Right ventricle myocardium superior (tissue), 1 donor: Measurements from ENCODE around the gene EIF2AK3. TPM values are rescaled to one million over a fixed set of nuclear protein-coding genes. Genes with fewer than 3 reads are reported as not detected.
"Not testable (repeated sequence)": the region's sequence is repeated elsewhere in the genome, so short reads cannot be mapped to it uniquely, and the experiment has no call there.

Source experiments
- ATAC-seq: fragments of 200-7000 bp; cut with Tn5 transposase; one replicate; pipeline ENCODE4 v1.9.1; 2020; ENCODE audit warnings: mild to moderate bottlenecking; ENCODE audit not compliant: poor library complexity
- DNase-seq: peaks from one replicate; pipeline ENCODE4 v3.0.0-alpha.2; 2020
- intact Hi-C: fragments of 100-400 bp; cut with DNase I; formaldehyde crosslinking; loops from one replicate; pipeline ENCODE4 v1.11.2; 2022
- long read RNA-seq: library from polyadenylated mRNA; unstranded; transcript quantifications from one replicate; pipeline ENCODE4 v2.0.0, GENCODE V29; 2021
- total RNA-seq: library from RNA; stranded (reverse); fragmentation: NEBNext Ultra II Directional; extraction: Animal tissue kit (Norgen Biotek cat#: 25700); gene quantifications from one replicate; pipeline ENCODE4 v1.2.1, GENCODE V29; 2021
- donor health status: DM: no; HTN: yes; CAD: no; lungs with severe emphysema.

EIF2AK3 gene
- 4.7 TPM for total RNA-seq
- long read RNA-seq, full-length matches to known transcripts: 3 of 5 reads
- long read RNA-seq, partial matches to known transcripts: 1 of 5 reads
- long read RNA-seq, other reads (novel, unspliced or antisense): 1 of 5 reads

DNA sequence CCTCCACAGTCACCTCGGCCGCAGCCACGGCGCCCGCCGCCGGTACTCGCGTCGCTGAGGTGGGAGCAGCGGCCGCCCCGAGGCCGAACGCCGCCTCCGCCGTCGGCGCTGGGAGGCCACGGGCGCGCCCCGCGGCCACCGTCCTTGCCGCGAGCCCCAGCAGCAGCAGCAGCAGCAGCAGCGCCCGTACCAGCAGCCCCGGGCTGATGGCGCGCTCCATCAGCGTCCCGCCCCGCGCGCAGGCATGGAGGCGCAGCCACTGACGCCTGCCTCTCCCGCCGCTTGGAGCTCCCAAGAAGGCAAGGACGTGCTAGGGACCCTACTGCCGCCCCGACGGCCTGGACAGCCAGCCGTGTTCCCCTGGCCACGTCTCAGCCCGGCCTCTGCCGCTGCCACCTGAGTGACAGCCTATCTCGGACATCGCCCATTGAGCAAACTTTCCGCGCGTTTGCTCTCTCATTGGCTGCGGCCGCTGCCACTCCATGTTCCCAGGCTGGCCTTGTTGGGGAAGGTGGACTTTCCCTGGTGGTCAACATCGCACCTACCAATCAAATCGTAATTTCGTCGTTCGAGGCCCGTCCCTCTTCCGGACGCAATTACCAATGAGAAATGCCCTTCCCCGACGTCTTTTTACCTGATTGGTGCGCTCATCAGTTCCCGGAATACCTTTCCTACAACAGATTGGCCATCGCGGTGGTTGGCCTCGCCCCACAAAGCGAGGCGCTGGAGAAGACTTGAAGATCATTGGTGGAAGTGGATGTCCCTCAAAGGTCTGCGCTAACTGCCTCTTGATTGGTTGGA is at the start of gene EIF2AK3:
Gene EIF2AK3, minus strand, starts transcription at position 410 of the 801 bp plus-strand sequence. Its CDS starts 190 bp downstream, at position 220.
- intact Hi-C loops: no loop called here
- DNase-seq: peak; percentile 99
- ATAC-seq: peak; percentile 94

DNA sequence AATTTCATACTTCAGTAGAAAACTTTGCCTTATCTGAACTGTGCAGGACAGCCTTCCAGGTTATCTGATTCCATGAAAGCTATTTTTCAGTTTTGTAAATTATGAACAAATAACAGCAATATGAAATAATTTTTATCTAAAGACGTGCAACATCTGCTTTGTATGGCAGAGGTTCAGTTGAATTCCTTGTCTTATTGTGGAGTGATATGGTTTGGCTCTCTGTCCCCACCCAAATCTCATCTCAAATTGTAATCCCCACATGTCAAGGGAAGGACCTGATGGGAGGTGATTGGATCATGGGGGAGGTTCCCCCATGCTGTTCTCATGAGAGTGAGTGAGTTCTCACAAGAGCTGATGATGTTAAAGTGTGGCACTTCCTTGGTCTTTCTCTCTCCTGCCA is 46.1 kb upstream of the EIF2AK3 start:
- ATAC-seq (no peak), DNase-seq (no peak)
- intact Hi-C loops: loop anchor here (2.0 kb wide), 1 partner anchor 83 kb away; no protein-coding TSS in a partner anchor

DNA sequence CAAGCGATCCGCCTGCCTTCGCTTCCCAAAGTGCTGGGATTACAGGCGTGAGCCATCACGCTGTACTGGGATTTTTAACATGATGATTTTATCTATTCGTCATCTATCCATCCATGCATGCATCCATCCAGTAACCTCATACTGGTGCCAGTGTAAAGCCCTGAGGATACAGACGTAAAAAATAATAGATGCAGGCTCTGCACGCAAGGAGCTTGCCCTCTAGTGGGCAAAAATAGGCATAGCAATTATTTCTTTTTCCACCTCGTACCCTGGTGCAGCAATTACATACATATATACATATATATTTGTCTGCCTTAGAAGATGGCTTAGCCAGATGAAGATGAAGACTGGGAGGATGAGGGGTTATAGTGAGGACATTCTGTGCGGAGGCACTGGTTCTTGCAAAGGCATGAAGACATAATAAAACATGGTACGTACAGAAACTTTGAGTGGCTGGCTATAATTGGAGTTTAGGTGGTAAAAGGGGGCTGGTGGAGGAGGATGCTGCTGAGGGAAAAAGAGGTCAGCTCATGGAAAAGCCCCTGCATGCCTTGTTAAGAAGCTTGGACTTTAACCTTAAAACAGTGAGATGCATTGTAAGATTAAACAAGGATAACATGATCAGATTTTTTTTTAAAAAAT is 44.6 kb upstream of the EIF2AK3 start:
- intact Hi-C loops: loop anchor here (2.0 kb wide), 1 partner anchor 81 kb away; no protein-coding TSS in a partner anchor
- ATAC-seq (peak; percentile 80), DNase-seq (no peak)

DNA sequence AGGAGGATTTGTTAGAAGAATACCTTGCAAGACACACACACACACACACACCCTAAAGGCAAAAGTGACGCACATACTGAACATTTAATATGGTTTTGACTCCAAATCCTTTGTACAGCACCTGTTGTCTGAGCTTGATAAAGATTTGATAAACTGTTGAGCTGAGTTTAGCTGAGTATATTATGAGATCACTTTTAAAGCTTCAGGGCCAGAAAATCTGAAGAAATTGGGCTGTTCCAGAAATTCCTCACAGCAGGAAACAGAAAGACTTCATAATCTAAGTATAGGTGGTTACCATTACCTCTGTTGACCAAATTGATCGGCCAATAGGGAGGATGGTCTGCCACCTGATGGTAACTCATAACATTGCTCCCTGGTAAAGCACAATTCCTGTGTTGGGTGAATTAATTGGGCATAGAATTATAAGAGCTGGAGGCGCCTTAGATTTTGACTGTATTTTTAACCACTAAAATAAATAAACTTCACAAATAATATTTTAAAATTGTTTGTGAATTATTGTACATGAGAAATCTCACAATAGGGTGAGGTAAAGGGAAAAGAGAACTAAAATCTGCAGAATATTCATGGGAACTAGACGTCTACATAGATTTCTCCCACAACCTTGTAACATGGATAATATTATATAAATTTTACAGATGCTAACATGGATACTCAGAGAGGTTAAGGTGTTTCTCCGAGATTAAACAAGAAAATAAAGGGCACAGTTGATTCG is 42.4 kb upstream of the EIF2AK3 start:
- no peak for DNase-seq
- ATAC-seq: peak; percentile 69
- intact Hi-C loops: no loop called here

DNA sequence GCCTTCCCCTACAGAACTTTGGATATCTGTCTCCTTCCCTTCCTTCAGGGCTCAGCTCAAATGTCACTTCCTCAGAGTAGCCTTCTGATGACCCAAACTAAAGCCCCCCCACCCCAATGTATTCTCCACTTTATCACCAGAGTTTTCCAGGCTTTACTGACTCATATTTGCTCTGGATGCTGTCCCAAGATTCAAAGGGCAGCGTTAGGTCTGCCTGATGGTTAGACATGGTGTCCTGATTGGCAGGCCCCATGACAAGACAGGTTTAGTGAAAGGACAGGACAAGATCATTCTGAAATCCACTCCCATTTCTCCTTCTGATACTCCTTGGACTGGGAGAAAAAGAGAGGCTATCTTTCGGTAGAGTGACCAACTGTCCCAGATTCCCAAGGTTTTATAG is 41.6 kb upstream of the EIF2AK3 start:
- DNase-seq (no peak), ATAC-seq (no peak)
- intact Hi-C loops: no loop called here

DNA sequence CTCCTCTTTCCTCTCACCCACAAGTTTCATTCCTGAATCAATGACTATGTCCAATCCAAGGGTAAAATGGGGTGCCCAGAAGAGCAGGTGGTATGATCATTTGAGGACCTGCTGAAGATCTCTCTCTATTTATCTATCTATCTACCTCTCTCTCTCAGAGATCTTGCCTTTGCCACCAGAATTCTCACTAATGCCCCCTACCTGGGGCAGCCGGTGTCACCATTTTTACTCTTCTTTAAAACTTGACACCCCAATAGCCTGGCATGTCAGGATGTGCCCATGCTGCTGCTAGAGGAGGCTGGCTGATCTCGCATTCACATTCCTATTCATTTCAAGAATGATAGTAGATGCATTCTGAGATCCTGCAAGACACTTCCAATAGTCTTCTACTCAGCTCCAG is 40.0 kb upstream of the EIF2AK3 start:
- DNase-seq (no peak), ATAC-seq (no peak)
- intact Hi-C loops: loop anchor here (2.0 kb wide), 1 partner anchor 72 kb away; no protein-coding TSS in a partner anchor

DNA sequence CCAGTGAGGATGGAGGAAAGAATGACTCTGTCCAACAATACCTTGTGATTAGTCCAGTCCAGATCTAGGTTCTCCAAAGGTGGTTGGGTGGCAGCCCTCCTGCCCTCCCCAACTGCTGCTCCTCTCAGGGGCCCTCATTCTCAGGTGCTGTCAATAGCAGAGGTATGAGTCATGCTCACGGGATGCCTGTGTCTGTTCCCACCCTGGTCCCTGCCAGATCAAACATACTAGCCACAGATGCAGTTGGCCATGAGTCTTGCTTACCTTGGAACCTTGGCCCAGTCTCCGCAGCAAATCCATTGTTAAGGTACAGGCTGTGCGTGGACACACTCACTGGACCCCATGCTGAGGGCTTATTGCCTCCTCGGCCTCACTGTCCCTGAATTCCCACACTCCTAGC is 39.3 kb upstream of the EIF2AK3 start:
- no peak for DNase-seq
- intact Hi-C loops: loop anchor here (2.0 kb wide), 1 partner anchor 72 kb away; no protein-coding TSS in a partner anchor
- ATAC-seq: no peak

DNA sequence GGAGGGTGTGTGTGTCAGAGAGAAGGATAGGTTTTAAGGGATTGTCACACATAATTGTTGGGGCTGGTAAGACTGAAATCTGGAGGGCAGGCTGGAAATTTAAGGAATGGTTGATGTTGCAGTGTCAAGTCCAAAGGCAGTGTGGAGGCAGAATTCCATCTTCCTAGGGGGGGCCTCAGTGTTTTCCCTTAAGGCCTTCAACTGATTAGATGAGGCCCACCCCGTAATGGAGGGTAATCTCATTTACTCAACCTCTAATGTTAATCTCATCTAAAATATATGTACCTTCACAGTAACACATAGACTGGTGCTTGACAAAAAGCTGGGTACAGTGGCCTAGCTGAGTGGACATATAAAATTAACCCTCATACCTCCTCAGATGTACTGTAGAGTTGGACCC is 33.4 kb upstream of the EIF2AK3 start:
- ATAC-seq (no peak), DNase-seq (no peak)
- intact Hi-C loops: no loop called here

DNA sequence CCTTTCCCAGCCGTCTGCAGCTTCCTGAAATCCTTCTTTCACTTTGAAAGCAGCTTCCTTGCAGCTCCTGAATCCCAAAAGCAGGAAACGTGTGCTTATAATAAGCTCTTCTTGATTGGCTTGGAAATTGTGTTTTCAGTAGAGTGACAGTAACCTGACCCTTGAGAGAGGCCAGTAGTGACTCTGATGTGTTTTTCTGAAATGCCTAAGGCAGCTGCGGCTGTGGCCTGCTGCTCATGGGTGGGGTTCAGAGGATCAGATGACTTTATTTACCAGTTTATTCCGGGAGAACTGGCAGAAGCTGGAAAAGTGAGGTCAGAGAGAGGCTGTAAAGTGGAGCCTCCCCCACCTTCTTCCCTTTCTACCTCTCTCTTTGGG is 32.3 kb upstream of the EIF2AK3 start:
- DNase-seq (no peak), ATAC-seq (peak; percentile 85)
- intact Hi-C loops: no loop called here

DNA sequence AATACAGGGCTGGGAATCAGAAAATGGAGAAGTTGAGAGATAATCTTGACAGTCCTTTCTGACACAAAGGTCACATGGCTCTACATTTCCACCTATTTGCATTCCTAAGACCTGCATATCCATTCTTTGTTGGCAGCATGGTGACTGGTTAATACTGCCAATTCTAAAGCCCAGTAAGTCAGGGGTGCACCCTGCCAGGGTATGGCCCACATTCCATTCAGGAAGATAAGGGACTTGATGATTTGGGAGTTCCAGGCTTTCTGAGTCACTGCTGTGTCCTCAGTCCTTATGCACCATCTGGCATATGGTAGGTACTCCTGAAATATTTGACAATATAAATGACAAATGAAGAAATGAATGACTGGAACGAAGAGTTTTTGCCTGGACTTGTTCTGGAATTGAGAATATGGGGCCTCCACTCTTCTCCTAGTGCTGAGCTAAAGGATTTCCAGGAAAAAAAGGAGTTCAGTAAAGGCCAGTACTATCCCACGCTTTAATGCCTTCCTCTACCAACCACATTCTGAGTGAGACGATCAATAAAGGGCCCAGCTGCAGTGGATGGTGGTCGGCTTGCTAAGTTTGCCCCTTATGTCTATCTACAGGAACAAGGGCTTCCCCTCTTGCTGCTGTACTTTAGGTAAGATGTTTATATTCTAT is 31.7 kb upstream of the EIF2AK3 start:
- intact Hi-C loops: no loop called here
- peak; percentile 79 for ATAC-seq
- no peak for DNase-seq

DNA sequence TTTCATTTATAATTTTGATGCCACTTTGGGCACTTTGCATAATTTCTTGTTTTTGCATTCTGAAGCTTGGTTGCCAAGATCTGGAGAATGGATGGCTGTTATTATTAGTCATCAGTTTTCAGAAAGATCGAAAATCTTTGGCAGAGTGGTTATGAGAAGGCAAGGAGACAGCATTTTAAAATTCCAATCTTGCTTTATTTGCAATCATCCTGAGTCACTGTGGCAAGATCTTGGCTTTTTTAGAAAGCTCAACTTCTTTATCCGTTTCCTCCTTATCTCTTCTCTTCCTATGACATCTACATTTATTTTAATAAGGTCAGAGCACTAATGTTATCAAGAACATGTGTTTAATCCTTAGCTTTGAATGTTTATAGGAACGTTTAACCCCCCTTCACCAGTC is 31.1 kb upstream of the EIF2AK3 start:
- DNase-seq: no peak
- intact Hi-C loops: no loop called here
- ATAC-seq: no peak

DNA sequence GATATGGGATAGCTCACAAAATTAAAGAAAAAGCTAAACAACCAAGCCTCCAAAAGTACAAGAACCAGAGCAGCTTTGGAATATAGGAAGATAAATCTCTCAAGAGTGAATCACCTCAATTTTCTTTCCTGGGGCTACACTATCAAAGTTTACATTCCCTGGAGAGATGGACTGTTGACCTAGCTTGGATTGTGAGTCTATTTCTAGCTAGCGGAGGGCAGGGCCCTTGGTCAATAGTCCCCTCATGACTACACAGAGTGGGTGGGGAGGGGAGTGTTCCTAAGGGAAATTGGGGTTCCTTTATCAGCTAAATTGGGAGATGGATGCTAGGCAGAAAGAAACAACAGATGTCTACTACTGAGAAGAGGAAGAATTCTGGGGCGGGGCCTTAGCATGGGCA is 29.9 kb upstream of the EIF2AK3 start:
- intact Hi-C loops: no loop called here
- ATAC-seq (no peak), DNase-seq (no peak)

DNA sequence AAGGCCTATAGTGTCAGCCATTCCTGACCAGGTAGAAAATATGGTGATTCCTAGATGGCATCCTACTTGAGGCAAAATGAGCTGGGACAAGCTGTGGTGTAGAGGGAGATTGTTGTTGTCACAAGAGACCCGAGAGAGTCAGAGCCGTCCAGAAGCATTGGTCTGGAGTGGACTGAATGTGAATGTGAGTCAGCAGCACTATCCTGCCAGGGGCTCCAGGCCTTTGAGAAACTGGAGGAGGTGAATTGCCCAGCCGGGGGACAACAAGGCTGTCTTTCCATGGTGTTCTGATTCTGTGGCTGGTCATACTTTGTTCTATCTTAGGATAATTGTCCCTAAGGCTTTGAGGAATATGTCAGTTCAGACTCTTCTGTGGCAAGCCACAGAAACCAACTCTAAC is 29.4 kb upstream of the EIF2AK3 start:
- intact Hi-C loops: no loop called here
- DNase-seq (no peak), ATAC-seq (no peak)

DNA sequence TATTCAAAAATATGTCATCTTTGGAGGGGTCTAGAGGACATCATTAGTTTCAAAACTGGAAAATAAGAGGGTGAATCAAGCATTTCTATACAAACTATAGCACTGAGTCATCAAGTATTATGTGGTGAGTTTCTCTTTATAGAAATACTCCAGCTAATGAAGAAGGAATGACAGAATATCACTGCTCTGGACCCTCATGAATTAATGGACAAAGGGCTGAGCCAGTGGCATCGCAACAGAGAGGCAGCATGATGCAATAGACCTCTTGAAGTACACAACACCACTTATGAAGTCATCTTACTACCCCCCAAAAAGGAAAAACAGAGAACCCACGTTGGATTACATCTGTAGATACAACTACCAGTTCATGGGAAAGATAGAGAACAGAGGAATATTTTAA is 27.4 kb upstream of the EIF2AK3 start:
- DNase-seq (no peak), ATAC-seq (no peak)
- intact Hi-C loops: no loop called here

DNA sequence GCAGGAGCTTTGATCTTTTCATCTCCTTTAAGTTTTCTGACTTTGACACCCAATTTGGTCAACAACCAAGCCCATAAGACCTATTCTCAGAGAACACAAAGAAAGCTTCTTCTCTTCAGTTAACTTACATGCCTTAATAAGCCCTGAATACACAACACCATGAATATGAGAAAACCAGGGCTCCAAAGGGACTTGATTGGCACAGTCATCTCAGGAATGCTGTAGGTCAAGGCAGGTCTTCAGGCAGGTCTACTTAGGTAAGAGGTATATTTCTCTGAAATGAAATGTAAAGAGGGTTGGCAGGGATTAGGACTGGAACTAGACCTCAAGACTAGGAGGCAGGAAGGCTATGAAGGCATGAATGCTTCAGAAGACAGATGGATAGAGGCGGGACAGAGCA is 24.4 kb upstream of the EIF2AK3 start:
- DNase-seq: no peak
- no peak for ATAC-seq
- intact Hi-C loops: no loop called here

DNA sequence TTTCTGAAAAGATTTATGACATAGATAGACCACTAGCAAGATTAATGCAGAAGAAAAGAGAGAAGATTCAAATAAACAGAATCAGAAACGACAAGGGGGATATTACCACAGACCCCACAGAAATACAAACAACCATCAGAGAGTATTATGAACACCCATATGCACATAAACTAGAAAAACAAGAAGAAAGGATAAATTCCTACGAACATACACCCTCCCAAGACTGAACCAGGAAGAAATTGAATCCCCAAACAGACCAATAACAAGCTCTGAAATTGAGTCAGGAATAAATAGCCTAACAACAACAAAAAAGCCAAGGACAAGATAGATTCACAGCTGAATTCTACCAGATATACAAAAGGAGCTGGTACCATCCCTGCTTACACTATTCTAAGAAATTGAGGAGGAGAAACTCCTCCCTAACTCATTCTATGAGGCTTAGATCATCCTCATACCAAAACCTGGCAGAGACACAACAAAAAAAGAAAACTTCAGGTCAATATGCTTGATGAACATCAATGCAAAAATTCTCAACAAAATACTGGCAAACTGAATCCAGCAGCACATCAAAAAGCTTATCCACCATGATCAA is 18.1 kb upstream of the EIF2AK3 start:
- not testable (repeated sequence) for DNase-seq, ATAC-seq

DNA sequence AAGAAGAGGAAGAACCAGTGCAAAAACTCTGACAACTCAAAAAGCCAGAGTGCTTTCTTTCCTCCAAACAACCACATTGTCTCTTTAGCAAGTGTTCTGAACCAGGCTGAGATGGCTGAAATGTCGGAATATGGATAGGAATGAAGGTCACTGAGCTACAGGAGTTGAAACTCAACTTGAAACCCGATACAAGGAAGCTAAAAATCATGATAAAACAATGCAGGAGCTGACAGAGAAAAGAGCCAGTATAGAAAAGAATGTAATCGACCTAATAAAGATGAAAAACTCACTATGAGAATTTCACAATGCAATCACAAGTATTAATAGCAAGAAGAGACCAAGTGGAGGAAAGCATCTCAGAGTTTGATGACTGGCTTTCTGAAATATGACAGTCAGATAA is 15.0 kb upstream of the EIF2AK3 start:
- ATAC-seq (no peak), DNase-seq (no peak)
- intact Hi-C loops: no loop called here

More for the DNA sequence above, 18.1 kb upstream of the EIF2AK3 start:
- intact Hi-C loops: not testable (repeated sequence)

DNA sequence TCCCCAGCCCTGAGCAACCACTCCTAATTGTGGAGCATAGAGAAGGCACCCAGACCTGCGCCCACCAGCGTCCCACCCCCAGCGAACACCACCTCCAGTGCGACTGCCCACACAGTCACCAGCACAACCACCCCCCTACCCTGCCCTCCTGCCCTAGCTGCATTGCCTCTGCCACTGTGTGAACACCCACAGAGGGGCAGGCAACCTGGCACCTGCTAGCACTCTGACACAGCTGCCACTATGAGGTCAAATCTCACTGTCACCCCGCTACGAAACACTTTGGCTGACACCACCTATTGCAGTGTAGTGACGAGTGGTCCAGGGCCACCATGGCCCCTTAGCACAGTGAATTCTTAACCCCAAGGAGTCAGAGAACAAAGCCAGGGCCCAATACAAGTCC is 14.1 kb upstream of the EIF2AK3 start:
- DNase-seq (no peak), ATAC-seq (no peak)
- intact Hi-C loops: no loop called here
